GM12878 (cell line): ENCODE results near the gene SPX. TPM values are rescaled to one million over a fixed set of nuclear protein-coding genes. Genes with fewer than 3 reads are reported as not detected.

Source experiments
- ATAC-seq: fragments of 200-7000 bp; cut with Tn5 transposase; 3 replicates; pipeline ENCODE4 v1.9.1; 2020; ENCODE audit warnings: mild to moderate bottlenecking, moderate library complexity
- BruUV-seq: library from RNA; stranded (reverse); fragments of 400-500 nt; replicated peaks from 2 replicates; lab custom pipeline; 2021; lab: Mats Ljungman, UMichigan
- CTCF ChIA-PET: fragments of 300-600 bp; sonication (Branson Sonifier 250); formaldehyde crosslinking; extraction: SDS; loops from one replicate; lab custom pipeline; 2021; ENCODE audit warnings: inconsistent platforms; lab: Yijun Ruan, JAX
- POLR2A ChIA-PET: fragments of 350-600 bp; formaldehyde crosslinking; extraction: SDS; loops from one replicate; lab custom pipeline; 2021; ENCODE audit warnings: inconsistent platforms; lab: Charles Lee
- RAD21 ChIA-PET: fragments of 300-600 bp; sonication (Branson Sonifier 250); formaldehyde crosslinking; loops from one replicate; lab custom pipeline; 2023; ENCODE audit warnings: antibody characterized with exemption; ENCODE audit not compliant: unreplicated experiment; lab: Charles Lee
- SMC1A ChIA-PET: fragments of 300-600 bp; sonication (Branson Sonifier 250); formaldehyde crosslinking; loops from one replicate; lab custom pipeline; 2023; ENCODE audit not compliant: unreplicated experiment, uncharacterized antibody; lab: Charles Lee
- DNase-seq: peaks from one replicate; pipeline ENCODE4 v3.0.0-alpha.2; 2011; ENCODE audit warnings: low read depth, low spot score
- FAIRE-seq: peaks from 3 replicates; lab custom pipeline; 2011; peaks lifted over from hg19 to GRCh38; lab: Jason Lieb, UNC
- H2AFZ ChIP-seq: 2 replicates; pipeline ENCODE4 v1.6.0; 2011; ENCODE audit warnings: low read depth, low read length, control low read depth; ENCODE audit not compliant: control insufficient read depth
- H3K27ac ChIP-seq: 2 replicates; pipeline ENCODE4 v1.5.1; 2011; ENCODE audit warnings: control low read depth; ENCODE audit not compliant: control insufficient read depth, insufficient read depth
- H3K27me3 ChIP-seq, 2 experiments: replicated peaks in 1 of 2; 2 replicates each; pipeline versions ENCODE4 v1.6.0 to v1.6.1; 2011; ENCODE audit warnings: low read length in 1 of 2; ENCODE audit not compliant: control insufficient read depth in 2 of 2, insufficient read depth in 2 of 2
- H3K36me3 ChIP-seq, 2 experiments: 2 replicates each; pipeline ENCODE4 v1.5.1; 2011; ENCODE audit warnings: low read length in 1 of 2; ENCODE audit not compliant: control insufficient read depth in 2 of 2, insufficient read depth in 2 of 2
- H3K4me1 ChIP-seq: 2 replicates; pipeline ENCODE4 v1.6.1; 2011; ENCODE audit warnings: mild to moderate bottlenecking, low read length, moderate library complexity, mixed read lengths; ENCODE audit not compliant: control insufficient read depth, insufficient read depth
- H3K4me2 ChIP-seq: 2 replicates; pipeline ENCODE4 v1.6.0; 2011; ENCODE audit warnings: control low read depth; ENCODE audit not compliant: control insufficient read depth, insufficient read depth
- H3K4me3 ChIP-seq: fragments of 200-600 bp; sonication (generic); 2 replicates; pipeline ENCODE4 v1.5.1; 2016
- H3K79me2 ChIP-seq: 2 replicates; pipeline ENCODE4 v1.6.0; 2011; ENCODE audit warnings: low read length; ENCODE audit not compliant: control insufficient read depth, insufficient read depth
- H3K9ac ChIP-seq: 2 replicates; pipeline ENCODE4 v1.8.0; 2011; ENCODE audit warnings: low read length, control low read depth, mixed read lengths; ENCODE audit not compliant: control insufficient read depth, insufficient read depth
- H3K9me3 ChIP-seq: replicated peaks from 3 replicates; pipeline ENCODE4 v1.5.1; 2011; ENCODE audit warnings: mild to moderate bottlenecking, low read length; ENCODE audit not compliant: control insufficient read depth, insufficient read depth
- H4K20me1 ChIP-seq: 2 replicates; pipeline ENCODE4 v1.6.0; 2011; ENCODE audit not compliant: control insufficient read depth, insufficient read depth
- ATF7 ChIP-seq: fragments of 450-650 bp; IDR thresholded peaks from 2 replicates; pipeline ENCODE4 v1.6.1; 2016; ENCODE audit warnings: low read depth, mild to moderate bottlenecking
- CBX3 ChIP-seq: fragments of 200-600 bp; sonication (generic); IDR thresholded peaks from 2 replicates; pipeline ENCODE4 v1.6.1; 2016; ENCODE audit warnings: low read depth, borderline replicate concordance
- HCFC1 ChIP-seq: fragments of 150-350 bp; IDR thresholded peaks from 2 replicates; pipeline ENCODE4 v1.6.1; 2014; ENCODE audit warnings: low read length
- SMARCA5 ChIP-seq: fragments of 450-650 bp; IDR thresholded peaks from 2 replicates; pipeline ENCODE4 v1.6.1; 2017; ENCODE audit warnings: mild to moderate bottlenecking
- SUZ12 ChIP-seq: fragments of 200-600 bp; sonication (generic); IDR thresholded peaks from one replicate; pipeline ENCODE4 v1.6.1; 2018; ENCODE audit warnings: antibody characterized with exemption, mild to moderate bottlenecking; ENCODE audit not compliant: unreplicated experiment
- WGBS: methylation state at CpG from one replicate; pipeline ENCODE4 v1.1.6; 2016; ENCODE audit warnings: low lambda C conversion rate; ENCODE audit not compliant: insufficient replicate concordance, insufficient coverage; ENCODE audit errors: missing lambda C conversion rate; 5-methylcytosine and 5-hydroxymethylcytosine counted together
- in situ Hi-C: fragments of 300-500 bp; cut with MboI; formaldehyde crosslinking; loops from 9 replicates; pipeline ENCODE4 v1.14.3; 2018; ENCODE audit warnings: mixed read lengths
- intact Hi-C: fragments of 100-400 bp; cut with micrococcal nuclease; formaldehyde crosslinking; loops from one replicate; pipeline ENCODE4 v1.14.2; 2022; ENCODE audit not compliant: unreplicated experiment
- polyA plus RNA-seq, 11 experiments: library from polyadenylated mRNA; depleted of rRNA in 4 of 11; unstranded in 6 of 11; stranded (reverse) in 5 of 11; fragments of >200 nt; fragmentation: Nextera tagmentation in 4 of 11; fragmentation: Illumina TruSeq in 1 of 11; extraction: Ambion mirVana in 4 of 11; extraction: Trizol in 1 of 11; gene quantifications; 1 replicate in 1 of 11; 2 replicates in 10 of 11; pipeline versions ENCODE4 v1.2.1 to v1.2.3, GENCODE V29; 2011 to 2016; ENCODE audit warnings: inconsistent platforms in 2 of 11, missing spikeins in 2 of 11, low read depth in 1 of 11
- total RNA-seq, 4 experiments: library from RNA; depleted of rRNA in 3 of 4; stranded (reverse); fragments of >200 nt in 3 of 4; fragmentation: Illumina TruSeq in 1 of 4; extraction: Trizol in 1 of 4; gene quantifications; 2 replicates each; pipeline versions ENCODE4 v1.2.1 to v1.2.3, GENCODE V29; 2013 to 2021
- TF ChIP-seq, protein P1 (sequence below): fragments of 150-350 bp; IDR thresholded peaks from 2 replicates; pipeline ENCODE4 v1.6.1; 2016; ENCODE audit warnings: low read depth, low read length

SPX gene
- total and polyA plus RNA-seq, 10 of the 15 experiments (the other 5 are each of a cell fraction or from before 2014, with no cell fraction given) = 0.05 TPM; not detected in 8

DNA sequence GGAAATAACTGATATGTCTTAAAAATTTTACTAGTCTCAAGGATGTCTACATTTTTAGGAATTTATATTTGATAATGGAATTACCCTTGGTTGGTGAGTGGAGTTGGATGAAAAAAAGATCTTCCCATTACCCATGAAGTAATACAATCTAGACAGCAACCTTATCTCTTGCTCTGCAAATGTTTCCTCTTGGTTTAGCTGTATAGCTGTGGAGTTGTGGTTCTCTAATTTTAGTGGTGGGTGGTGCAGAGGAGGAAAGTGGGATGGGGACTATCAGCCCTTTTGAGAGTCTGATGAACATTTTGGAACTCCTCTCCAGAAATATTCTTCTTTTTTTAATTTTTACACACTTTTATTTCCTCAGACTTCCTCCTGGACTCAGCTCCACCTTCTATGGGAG is 17.1 kb downstream of the SPX start:
- no peak overlapping the region for H2AFZ ChIP-seq
- H3K79me2 ChIP-seq = no peaks in the 10 kb centered on the region
- no peak overlapping the region for H3K4me3 ChIP-seq
- no peak for TF ChIP-seq CBX3
- no peak for TF ChIP-seq HCFC1
- no peak for TF ChIP-seq SUZ12
- TF ChIP-seq, protein P1, sequence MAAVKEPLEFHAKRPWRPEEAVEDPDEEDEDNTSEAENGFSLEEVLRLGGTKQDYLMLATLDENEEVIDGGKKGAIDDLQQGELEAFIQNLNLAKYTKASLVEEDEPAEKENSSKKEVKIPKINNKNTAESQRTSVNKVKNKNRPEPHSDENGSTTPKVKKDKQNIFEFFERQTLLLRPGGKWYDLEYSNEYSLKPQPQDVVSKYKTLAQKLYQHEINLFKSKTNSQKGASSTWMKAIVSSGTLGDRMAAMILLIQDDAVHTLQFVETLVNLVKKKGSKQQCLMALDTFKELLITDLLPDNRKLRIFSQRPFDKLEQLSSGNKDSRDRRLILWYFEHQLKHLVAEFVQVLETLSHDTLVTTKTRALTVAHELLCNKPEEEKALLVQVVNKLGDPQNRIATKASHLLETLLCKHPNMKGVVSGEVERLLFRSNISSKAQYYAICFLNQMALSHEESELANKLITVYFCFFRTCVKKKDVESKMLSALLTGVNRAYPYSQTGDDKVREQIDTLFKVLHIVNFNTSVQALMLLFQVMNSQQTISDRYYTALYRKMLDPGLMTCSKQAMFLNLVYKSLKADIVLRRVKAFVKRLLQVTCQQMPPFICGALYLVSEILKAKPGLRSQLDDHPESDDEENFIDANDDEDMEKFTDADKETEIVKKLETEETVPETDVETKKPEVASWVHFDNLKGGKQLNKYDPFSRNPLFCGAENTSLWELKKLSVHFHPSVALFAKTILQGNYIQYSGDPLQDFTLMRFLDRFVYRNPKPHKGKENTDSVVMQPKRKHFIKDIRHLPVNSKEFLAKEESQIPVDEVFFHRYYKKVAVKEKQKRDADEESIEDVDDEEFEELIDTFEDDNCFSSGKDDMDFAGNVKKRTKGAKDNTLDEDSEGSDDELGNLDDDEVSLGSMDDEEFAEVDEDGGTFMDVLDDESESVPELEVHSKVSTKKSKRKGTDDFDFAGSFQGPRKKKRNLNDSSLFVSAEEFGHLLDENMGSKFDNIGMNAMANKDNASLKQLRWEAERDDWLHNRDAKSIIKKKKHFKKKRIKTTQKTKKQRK = no peak
- TF ChIP-seq, all 136 proteins: peak for 0
- FAIRE-seq (no peak), DNase-seq (no peak), ATAC-seq (no peak)
- ChIA-PET CTCF (no interaction called here), SMC1A (no interaction called here), POLR2A (interaction anchor here (0.6 kb wide), 1 partner anchor 33 kb away, joined by 4 read pairs; no protein-coding TSS in a partner anchor), RAD21 (no interaction called here)
- no peaks in the 10 kb centered on the region for H3K36me3 ChIP-seq
- H3K4me2 ChIP-seq = no peak overlapping the region
- H4K20me1 ChIP-seq = no peaks in the 10 kb centered on the region
- H3K4me1 ChIP-seq = no peaks in the 10 kb centered on the region
- H3K9ac ChIP-seq = no peak overlapping the region
- H3K27ac ChIP-seq = no peak overlapping the region
- BruUV-seq = no TSS peak
- in situ Hi-C loops (no loop called here), intact Hi-C loops (no loop called here)
- no peaks in the 10 kb centered on the region for H3K27me3 ChIP-seq
- H3K9me3 ChIP-seq = no peaks in the 10 kb centered on the region

DNA sequence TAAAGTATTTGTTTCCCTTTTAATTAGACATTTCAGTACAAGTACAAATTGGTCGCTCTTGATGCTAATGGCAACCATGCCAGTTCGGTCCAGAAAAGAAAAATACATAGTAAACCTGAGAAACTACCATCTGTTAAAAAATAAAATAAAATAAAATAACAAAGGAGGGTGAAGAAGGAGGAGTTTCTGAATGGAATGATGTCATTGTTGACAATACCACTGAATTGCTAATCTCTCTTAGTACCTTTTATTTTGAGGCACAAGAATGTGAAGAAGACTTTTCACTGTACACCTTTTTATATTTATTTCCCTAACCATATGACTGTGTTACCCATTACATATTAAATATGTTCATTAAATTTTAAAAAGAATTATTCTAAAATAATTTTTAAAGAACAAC is 19.5 kb downstream of the SPX start:
- no peaks in the 10 kb centered on the region for H3K9me3 ChIP-seq
- in situ Hi-C loops = no loop called here
- no peaks in the 10 kb centered on the region for H3K36me3 ChIP-seq
- TF ChIP-seq SMARCA5 (no peak), ATF7 (0 out of 2 replicates have a peak, but pooled peaks have one; percentile 37)
- ChIA-PET SMC1A (no interaction called here), CTCF (no interaction called here), RAD21 (no interaction called here), POLR2A (no interaction called here)
- no peaks in the 10 kb centered on the region for H3K27me3 ChIP-seq
- H3K4me1 ChIP-seq = no peaks in the 10 kb centered on the region
- H4K20me1 ChIP-seq = no peaks in the 10 kb centered on the region
- ATAC-seq (no peak), FAIRE-seq (no peak), DNase-seq (no peak)
- H2AFZ ChIP-seq = no peak overlapping the region
- no peak overlapping the region for H3K27ac ChIP-seq
- no peak overlapping the region for H3K4me3 ChIP-seq
- no peak overlapping the region for H3K9ac ChIP-seq
- intact Hi-C loops = no loop called here
- no TSS peak for BruUV-seq
- no peaks in the 10 kb centered on the region for H3K79me2 ChIP-seq
- H3K4me2 ChIP-seq = no peak overlapping the region
- 27% methylated on average over 2 of the region's 2 CpGs for WGBS
